Anterior cingulate cortex (tissue), 58 donors: Measurements from ENCODE around the gene FANCD2.
"Not testable (repeated sequence)": the region's sequence is repeated elsewhere in the genome, so short reads cannot be mapped to it uniquely, and the experiment has no call there.

Source experiments
- DNase-seq, 58 donors: peaks; one replicate each; lab custom pipeline; 2025; lab: John Stamatoyannopoulos, UW

The FANCD2 gene

GRCh38 chr3:10011631-10012030 lies 14.6 kb upstream of the FANCD2 start:
- DNase-seq: peak in 4 of 58 donors; percentile 21 to 55 (median 40)

- no peak for DNase-seq
These were observed 14.1 kb upstream of the FANCD2 start for GRCh38 chr3:10012106-10012505.

GRCh38 chr3:10015461-10015904 lies 10.8 kb upstream of the FANCD2 start:
- peak in 53 of 58 donors; percentile 20 to 89 (median 67) for DNase-seq

- DNase-seq: no peak
These were observed 8.5 kb upstream of the FANCD2 start for GRCh38 chr3:10017636-10018292.

- DNase-seq: not testable (repeated sequence)
These were observed 7.4 kb upstream of the FANCD2 start for GRCh38 chr3:10018806-10019205.

- no peak for DNase-seq
These were observed 6.9 kb upstream of the FANCD2 start for GRCh38 chr3:10019326-10019725.

GRCh38 chr3:10021856-10022775 lies 4.1 kb upstream of the FANCD2 start:
- no peak for DNase-seq

- no peak for DNase-seq
These were observed 2.5 kb upstream of the FANCD2 start for GRCh38 chr3:10023587-10024310.

GRCh38 chr3:10025205-10026083 lies 793 bp upstream of the FANCD2 start:
- no peak for DNase-seq

- no peak for DNase-seq
These were observed 14.8 kb downstream of the FANCD2 start for GRCh38 chr3:10041034-10041433.

GRCh38 chr3:10047876-10048275 lies 21.6 kb downstream of the FANCD2 start:
- no peak for DNase-seq

- not testable (repeated sequence) for DNase-seq
These were observed 26.8 kb downstream of the FANCD2 start for GRCh38 chr3:10053054-10053453.

- no peak for DNase-seq
These were observed 28.9 kb downstream of the FANCD2 start for GRCh38 chr3:10055097-10055496.

GRCh38 chr3:10070077-10070476 lies 43.8 kb downstream of the FANCD2 start:
- DNase-seq: not testable (repeated sequence)

- DNase-seq: no peak
These were observed 48.4 kb downstream of the FANCD2 start for GRCh38 chr3:10074666-10075065.

GRCh38 chr3:10081871-10082270 lies 55.6 kb downstream of the FANCD2 start:
- DNase-seq: peak in 4 of 58 donors; percentile 11 to 54 (median 30)

GRCh38 chr3:10085738-10086137 lies 59.5 kb downstream of the FANCD2 start:
- DNase-seq: no peak

GRCh38 chr3:10088256-10088655 lies 62.0 kb downstream of the FANCD2 start:
- DNase-seq: no peak

- DNase-seq: no peak
These were observed 63.9 kb downstream of the FANCD2 start for GRCh38 chr3:10090179-10090578.

GRCh38 chr3:10090774-10091173 lies 64.5 kb downstream of the FANCD2 start:
- not testable (repeated sequence) for DNase-seq
